Activated CD8-positive, alpha-beta T cell treated with anti-CD3 and anti-CD28 coated beads for 36 hours (primary cell): ENCODE data around the gene LBP. TPM values are rescaled to one million over a fixed set of nuclear protein-coding genes. Genes with fewer than 3 reads are reported as not detected.
A peak's percentile ranks its signal among the peaks of the same experiment; 100 is the strongest.

Experiments used
- ATAC-seq: fragments of 200-7000 bp; cut with Tn5 transposase; one replicate; pipeline ENCODE4 v1.10.0; 2021; ENCODE audit warnings: mild to moderate bottlenecking, moderate library complexity
- CTCF ChIA-PET: fragments of 350-600 bp; sonication (Branson Sonifier 250); formaldehyde crosslinking; loops from one replicate; lab custom pipeline; 2021; ENCODE audit warnings: antibody characterized with exemption; lab: Charles Lee
- POLR2A ChIA-PET: fragments of 350-600 bp; sonication (Branson Sonifier 250); formaldehyde crosslinking; loops from one replicate; lab custom pipeline; 2021; ENCODE audit warnings: antibody characterized with exemption; lab: Charles Lee
- DNase-seq: peaks from one replicate; pipeline ENCODE4 v3.0.0-alpha.2; 2020
- H3K27ac Mint-ChIP-seq: one replicate; pipeline ENCODE4 v1.8.0; 2021; ENCODE audit warnings: mild to moderate bottlenecking, mixed read lengths
- H3K27me3 Mint-ChIP-seq: one replicate; pipeline ENCODE4 v1.8.0; 2021; ENCODE audit warnings: mixed read lengths
- H3K36me3 Mint-ChIP-seq: one replicate; pipeline ENCODE4 v1.8.0; 2021; ENCODE audit warnings: low read depth, mixed read lengths
- H3K4me1 Mint-ChIP-seq: one replicate; pipeline ENCODE4 v1.8.0; 2021; ENCODE audit warnings: low read depth, mixed read lengths
- H3K4me3 Mint-ChIP-seq: one replicate; pipeline ENCODE4 v1.8.0; 2021; ENCODE audit warnings: mild to moderate bottlenecking, moderate library complexity, mixed read lengths
- H3K9me3 Mint-ChIP-seq: one replicate; pipeline ENCODE4 v1.8.0; 2021; ENCODE audit warnings: mixed read lengths
- intact Hi-C: fragments of 100-400 bp; cut with micrococcal nuclease; formaldehyde crosslinking; loops from one replicate; pipeline ENCODE4 v1.10.0; 2022
- total RNA-seq, 2 experiments: library from RNA; stranded (reverse); gene quantifications; one replicate each; pipeline ENCODE4 v1.2.3, GENCODE V29; 2021
- TF ChIP-seq, protein P1 (sequence below): fragments of 200-600 bp; IDR thresholded peaks from one replicate; pipeline ENCODE4 v1.8.0; 2022; ENCODE audit warnings: antibody characterized with exemption, mild to moderate bottlenecking

The LBP gene
- total RNA-seq, 2 experiments from 2014 or later = not detected

GRCh38 chr20:38357653-38358207 is 11.4 kb downstream of the LBP start:
- no peak overlapping the region for H3K27ac Mint-ChIP-seq
- ATAC-seq (peak; percentile 49), DNase-seq (peak; percentile 44)
- CTCF ChIA-PET = interaction anchor here (0.9 to 1.4 kb wide), 2 partner anchors 9 to 49 kb away, joined by 3 to 5 read pairs; no protein-coding TSS in a partner anchor
- TF ChIP-seq, protein P1, sequence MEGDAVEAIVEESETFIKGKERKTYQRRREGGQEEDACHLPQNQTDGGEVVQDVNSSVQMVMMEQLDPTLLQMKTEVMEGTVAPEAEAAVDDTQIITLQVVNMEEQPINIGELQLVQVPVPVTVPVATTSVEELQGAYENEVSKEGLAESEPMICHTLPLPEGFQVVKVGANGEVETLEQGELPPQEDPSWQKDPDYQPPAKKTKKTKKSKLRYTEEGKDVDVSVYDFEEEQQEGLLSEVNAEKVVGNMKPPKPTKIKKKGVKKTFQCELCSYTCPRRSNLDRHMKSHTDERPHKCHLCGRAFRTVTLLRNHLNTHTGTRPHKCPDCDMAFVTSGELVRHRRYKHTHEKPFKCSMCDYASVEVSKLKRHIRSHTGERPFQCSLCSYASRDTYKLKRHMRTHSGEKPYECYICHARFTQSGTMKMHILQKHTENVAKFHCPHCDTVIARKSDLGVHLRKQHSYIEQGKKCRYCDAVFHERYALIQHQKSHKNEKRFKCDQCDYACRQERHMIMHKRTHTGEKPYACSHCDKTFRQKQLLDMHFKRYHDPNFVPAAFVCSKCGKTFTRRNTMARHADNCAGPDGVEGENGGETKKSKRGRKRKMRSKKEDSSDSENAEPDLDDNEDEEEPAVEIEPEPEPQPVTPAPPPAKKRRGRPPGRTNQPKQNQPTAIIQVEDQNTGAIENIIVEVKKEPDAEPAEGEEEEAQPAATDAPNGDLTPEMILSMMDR = no peak
- H3K4me1 Mint-ChIP-seq = peaks cover 3% of the 10 kb centered on the region
- H3K36me3 Mint-ChIP-seq = no peaks in the 10 kb centered on the region
- intact Hi-C loops = no loop called here
- H3K4me3 Mint-ChIP-seq = no peak overlapping the region
- POLR2A ChIA-PET = no interaction called here
- no peaks in the 10 kb centered on the region for H3K27me3 Mint-ChIP-seq
- H3K9me3 Mint-ChIP-seq = no peaks in the 10 kb centered on the region

- TF ChIP-seq, protein P1 = no peak
- ChIA-PET CTCF (interaction anchor here (0.9 kb wide), 1 partner anchor 49 kb away, joined by 3 read pairs; no protein-coding TSS in a partner anchor), POLR2A (no interaction called here)
- H3K27me3 Mint-ChIP-seq = no peaks in the 10 kb centered on the region
- H3K4me1 Mint-ChIP-seq = peaks cover 3% of the 10 kb centered on the region
- no peak for DNase-seq
- H3K9me3 Mint-ChIP-seq = no peaks in the 10 kb centered on the region
- intact Hi-C loops = no loop called here
- H3K36me3 Mint-ChIP-seq = no peaks in the 10 kb centered on the region
- no peak overlapping the region for H3K4me3 Mint-ChIP-seq
- no peak overlapping the region for H3K27ac Mint-ChIP-seq
- ATAC-seq = no peak
Measured at GRCh38 chr20:38358556-38358955, 12.3 kb downstream of the LBP start.

GRCh38 chr20:38363004-38363747 is 16.9 kb downstream of the LBP start:
- DNase-seq (no peak), ATAC-seq (no peak)
- Mint-ChIP-seq H3K27ac (no peak overlapping the region), H3K4me1 (no peaks in the 10 kb centered on the region), H3K4me3 (no peak overlapping the region), H3K9me3 (no peaks in the 10 kb centered on the region), H3K36me3 (no peaks in the 10 kb centered on the region), H3K27me3 (peaks cover 2% of the 10 kb centered on the region)
- ChIA-PET POLR2A (no interaction called here), CTCF (no interaction called here)
- intact Hi-C loops = no loop called here
- TF ChIP-seq, protein P1 = no peak

DNA sequence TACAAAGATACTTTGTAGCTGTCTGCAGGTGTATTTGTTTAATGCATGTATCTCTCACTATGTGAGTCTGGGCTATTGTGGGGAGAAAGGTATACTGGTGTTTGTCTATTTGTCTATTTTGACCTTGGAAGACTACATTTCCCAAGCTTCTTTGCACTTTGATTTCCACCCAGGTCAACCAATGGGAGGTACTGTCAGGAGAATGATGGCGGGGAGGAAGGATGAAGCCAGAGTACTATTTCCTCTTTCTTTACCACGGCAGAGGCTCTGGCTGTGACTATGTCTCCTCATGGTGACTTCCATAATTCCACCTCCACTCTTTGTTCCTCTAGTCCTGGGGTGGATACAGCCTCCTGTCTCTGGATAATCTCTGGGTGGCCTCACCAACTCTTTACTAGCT is 23.1 kb downstream of the LBP start:
- ChIA-PET POLR2A (no interaction called here), CTCF (interaction anchor here (0.7 kb wide), 1 partner anchor 136 kb away, joined by 4 read pairs; no protein-coding TSS in a partner anchor)
- TF ChIP-seq, protein P1 = no peak
- Mint-ChIP-seq H3K27me3 (peaks cover 2% of the 10 kb centered on the region), H3K27ac (no peak overlapping the region), H3K4me3 (no peak overlapping the region), H3K9me3 (no peaks in the 10 kb centered on the region), H3K4me1 (no peaks in the 10 kb centered on the region), H3K36me3 (no peaks in the 10 kb centered on the region)
- no peak for ATAC-seq
- intact Hi-C loops = no loop called here
- no peak for DNase-seq

- no peak for ATAC-seq
- intact Hi-C loops = no loop called here
- no peak for DNase-seq
- Mint-ChIP-seq H3K9me3 (no peaks in the 10 kb centered on the region), H3K4me1 (no peaks in the 10 kb centered on the region), H3K36me3 (no peaks in the 10 kb centered on the region), H3K4me3 (no peak overlapping the region), H3K27me3 (no peaks in the 10 kb centered on the region), H3K27ac (no peak overlapping the region)
- ChIA-PET POLR2A (no interaction called here), CTCF (no interaction called here)
- TF ChIP-seq, protein P1 = no peak
Measured at GRCh38 chr20:38372806-38373205, 26.5 kb downstream of the LBP start.
